PFSK-1 (cell line): ENCODE data around the gene GUCY2C.

Source experiments
- FOXP2 ChIP-seq: optimal IDR thresholded peaks from 2 replicates; pipeline ENCODE3; 2011; ENCODE audit warnings: borderline replicate concordance, control low read depth, inconsistent platforms; ENCODE audit not compliant: insufficient read depth; ENCODE audit errors: extremely low read length, extremely low read depth
- POLR2AphosphoS5 ChIP-seq: IDR thresholded peaks from 2 replicates; pipeline ENCODE4 v1.6.1; 2012; ENCODE audit warnings: low read depth, mild to moderate bottlenecking, control low read depth, low read length, moderate library complexity
- REST ChIP-seq, 2 experiments: IDR thresholded peaks; 2 replicates each; pipeline versions ENCODE4 v1.6.1 to v1.8.0; 2011 to 2012; ENCODE audit warnings: low read depth in 2 of 2, low read length in 2 of 2, control low read depth in 1 of 2, inconsistent platforms in 1 of 2, mild to moderate bottlenecking in 1 of 2, moderate library complexity in 1 of 2; ENCODE audit not compliant: insufficient read depth in 1 of 2
- TAF1 ChIP-seq: IDR thresholded peaks from 2 replicates; pipeline ENCODE4 v1.6.1; 2012; ENCODE audit warnings: low read length, control low read depth, borderline replicate concordance; ENCODE audit not compliant: insufficient read depth

- TF ChIP-seq TAF1 (no peak), POLR2AphosphoS5 (no peak), REST (IDR thresholded peaks at IDR 0.05; ENCODE audit: insufficient read depth in 1 of 2, low read depth in 2 of 2, low read length in 2 of 2) (no peak), FOXP2 (no peak)
Observed at GRCh38 chr12:14699923-14700322, 3.5 kb upstream of the GUCY2C start.
